H1 (cell line): ENCODE data around the gene KLHL2. TPM values are rescaled to one million over a fixed set of nuclear protein-coding genes. Genes with fewer than 3 reads are reported as not detected.

Experiments
- CTCF ChIA-PET: fragments of 300-600 bp; sonication (Branson Sonifier 250); formaldehyde crosslinking; loops from one replicate; lab custom pipeline; 2021; ENCODE audit not compliant: partially characterized antibody; lab: Charles Lee
- POLR2A ChIA-PET: fragments of 300-600 bp; sonication (Branson Sonifier 250); formaldehyde crosslinking; loops from one replicate; lab custom pipeline; 2021; ENCODE audit warnings: inconsistent platforms; ENCODE audit not compliant: partially characterized antibody; lab: Charles Lee
- DNase-seq, 2 experiments: peaks; one replicate each; pipeline versions ENCODE4 v3.0.0 to v3.0.0-alpha.2; 2010 to 2022; ENCODE audit warnings: low spot score in 2 of 2, low read depth in 1 of 2, mixed read lengths in 1 of 2
- FAIRE-seq: peaks from 2 replicates; lab custom pipeline; 2011; peaks lifted over from hg19 to GRCh38; lab: Jason Lieb, UNC
- H2AFZ ChIP-seq: 2 replicates; pipeline ENCODE4 v1.8.1; 2012; ENCODE audit warnings: low read length, inconsistent platforms
- H2AK5ac ChIP-seq: 2 replicates; pipeline ENCODE4 v1.6.1; 2013; ENCODE audit warnings: low read depth, low read length
- H2BK120ac ChIP-seq: replicated peaks from 2 replicates; pipeline ENCODE3; 2013; ENCODE audit warnings: low read depth, low read length, inconsistent platforms
- H2BK12ac ChIP-seq: 2 replicates; pipeline ENCODE4 v1.6.1; 2013; ENCODE audit warnings: low read depth, low read length
- H2BK15ac ChIP-seq: 2 replicates; pipeline ENCODE4 v1.6.1; 2013; ENCODE audit warnings: low read length
- H2BK20ac ChIP-seq: 2 replicates; pipeline ENCODE4 v1.6.1; 2013; ENCODE audit warnings: low read length
- H2BK5ac ChIP-seq: 2 replicates; pipeline ENCODE4 v1.6.1; 2013; ENCODE audit warnings: low read depth, low read length
- H3K14ac ChIP-seq: 2 replicates; pipeline ENCODE4 v1.6.1; 2013; ENCODE audit warnings: inconsistent platforms; ENCODE audit not compliant: insufficient read length
- H3K18ac ChIP-seq: 2 replicates; pipeline ENCODE4 v1.6.1; 2013; ENCODE audit warnings: low read length; ENCODE audit errors: extremely low read depth
- H3K23ac ChIP-seq: 2 replicates; pipeline ENCODE4 v1.6.1; 2013; ENCODE audit warnings: inconsistent platforms; ENCODE audit not compliant: insufficient read length
- H3K23me2 ChIP-seq: 2 replicates; pipeline ENCODE4 v1.6.1; 2013; ENCODE audit warnings: low read depth, low read length
- H3K27ac ChIP-seq: 2 replicates; pipeline ENCODE4 v1.6.1; 2011; ENCODE audit warnings: low read depth, low read length, inconsistent platforms
- H3K27me3 ChIP-seq, 4 experiments: replicated peaks in 1 of 4; 1 replicate in 1 of 4; 2 replicates in 3 of 4; pipeline versions ENCODE4 v1.6.1 to v1.8.1; 2011 to 2013; ENCODE audit warnings: low read length in 3 of 4, mild to moderate bottlenecking in 3 of 4, inconsistent platforms in 2 of 4, mixed read lengths in 2 of 4, moderate library complexity in 1 of 4; ENCODE audit not compliant: control insufficient read depth in 3 of 4, insufficient read depth in 3 of 4; ENCODE audit errors: extremely low read depth in 1 of 4
- H3K36me3 ChIP-seq, 4 experiments: 2 replicates each; pipeline versions ENCODE4 v1.6.1 to v1.8.1; 2011 to 2013; ENCODE audit warnings: mild to moderate bottlenecking in 4 of 4, low read length in 3 of 4, moderate library complexity in 2 of 4, control low read depth in 1 of 4, inconsistent platforms in 1 of 4; ENCODE audit not compliant: insufficient read depth in 4 of 4, control insufficient read depth in 2 of 4
- H3K4ac ChIP-seq: replicated peaks from 2 replicates; pipeline ENCODE3; 2013; ENCODE audit warnings: low read length, low read depth, mixed read lengths, inconsistent platforms; ENCODE audit not compliant: insufficient read length
- H3K4me1 ChIP-seq, 4 experiments: replicated peaks in 1 of 4; 1 replicate in 1 of 4; 2 replicates in 3 of 4; pipeline versions ENCODE4 v1.6.1 to v1.8.1; 2011 to 2013; ENCODE audit warnings: low read length in 3 of 4, inconsistent platforms in 2 of 4, mixed read lengths in 1 of 4; ENCODE audit not compliant: insufficient read depth in 4 of 4, control insufficient read depth in 3 of 4
- H3K4me2 ChIP-seq, 2 experiments: 2 replicates each; pipeline versions ENCODE4 v1.6.1 to v1.8.1; 2011 to 2013; ENCODE audit warnings: low read depth in 2 of 2, low read length in 2 of 2, control low read depth in 1 of 2, inconsistent platforms in 1 of 2, mild to moderate bottlenecking in 1 of 2; ENCODE audit not compliant: insufficient read depth in 1 of 2
- H3K4me3 ChIP-seq, 4 experiments: fragments of 200-600, 300-600 bp in 1 of 4; sonication (generic), shearing (Covaris generic), sonication (Bioruptor Twin) in 1 of 4; 2 replicates each; pipeline versions ENCODE4 v1.5.1 to v1.8.1; 2011 to 2016; ENCODE audit warnings: low read length in 4 of 4, low read depth in 3 of 4, control low read depth in 2 of 4, inconsistent platforms in 2 of 4, mild to moderate bottlenecking in 2 of 4, mixed read lengths in 1 of 4, moderate library complexity in 1 of 4; ENCODE audit not compliant: insufficient read depth in 2 of 4; ENCODE audit errors: extremely low read depth in 1 of 4
- H3K56ac ChIP-seq: replicated peaks from 2 replicates; pipeline ENCODE3; 2013; ENCODE audit warnings: low read depth, mild to moderate bottlenecking, mixed read lengths, low read length, inconsistent platforms; ENCODE audit not compliant: insufficient read length
- H3K79me1 ChIP-seq: 2 replicates; pipeline ENCODE4 v1.6.1; 2013; ENCODE audit warnings: low read depth, low read length, control low read depth
- H3K79me2 ChIP-seq, 2 experiments: 2 replicates each; pipeline versions ENCODE4 v1.6.1 to v1.8.1; 2012 to 2013; ENCODE audit warnings: low read length in 2 of 2, mild to moderate bottlenecking in 2 of 2, inconsistent platforms in 1 of 2; ENCODE audit not compliant: insufficient read depth in 2 of 2, control insufficient read depth in 1 of 2
- H3K9ac ChIP-seq, 4 experiments: replicated peaks in 1 of 4; 1 replicate in 1 of 4; 2 replicates in 3 of 4; pipeline versions ENCODE4 v1.6.1 to v1.8.1; 2011 to 2013; ENCODE audit warnings: low read depth in 3 of 4, low read length in 3 of 4, control low read depth in 2 of 4, mild to moderate bottlenecking in 2 of 4, moderate library complexity in 2 of 4, inconsistent platforms in 1 of 4; ENCODE audit errors: extremely low read depth in 1 of 4
- H3K9me3 ChIP-seq, 2 experiments: 2 replicates each; pipeline versions ENCODE4 v1.6.1 to v1.8.1; 2012 to 2013; ENCODE audit warnings: mild to moderate bottlenecking in 2 of 2, moderate library complexity in 2 of 2, control low read depth in 1 of 2, inconsistent platforms in 1 of 2, low read depth in 1 of 2, low read length in 1 of 2, mixed read lengths in 1 of 2; ENCODE audit not compliant: insufficient read depth in 2 of 2
- H4K20me1 ChIP-seq, 2 experiments: replicated peaks in 1 of 2; 2 replicates each; pipeline versions ENCODE3 to v1.8.1; 2011 to 2013; ENCODE audit warnings: inconsistent platforms in 2 of 2, low read length in 2 of 2, mild to moderate bottlenecking in 1 of 2; ENCODE audit not compliant: insufficient read depth in 2 of 2, control insufficient read depth in 1 of 2
- H4K5ac ChIP-seq: 2 replicates; pipeline ENCODE4 v1.6.1; 2013; ENCODE audit warnings: low read length, low read depth, mixed read lengths, inconsistent platforms; ENCODE audit not compliant: insufficient read length
- H4K8ac ChIP-seq: 2 replicates; pipeline ENCODE4 v1.8.0; 2013; ENCODE audit warnings: mild to moderate bottlenecking, moderate library complexity, low read length, inconsistent platforms; ENCODE audit not compliant: insufficient read depth; ENCODE audit errors: extremely low read depth
- H4K91ac ChIP-seq: replicated peaks from 2 replicates; pipeline ENCODE3; 2013; ENCODE audit warnings: low read length, mixed read lengths, inconsistent platforms; ENCODE audit not compliant: insufficient read length
- ATF2 ChIP-seq: IDR thresholded peaks from 2 replicates; pipeline ENCODE4 v1.6.1; 2012; ENCODE audit warnings: low read length, inconsistent platforms
- CEBPB ChIP-seq: IDR thresholded peaks from 2 replicates; pipeline ENCODE4 v1.6.1; 2012; ENCODE audit warnings: low read depth, low read length
- WGBS, 2 experiments: shearing (Covaris generic) in 1 of 2; methylation state at CpG; one replicate each; pipeline versions ENCODE4 v1.1.6 to v1.1.7; 2013 to 2015; ENCODE audit warnings: low lambda C conversion rate in 2 of 2, mixed read lengths in 2 of 2, inconsistent platforms in 1 of 2, low coverage in 1 of 2, missing lambda C conversion rate in 1 of 2; ENCODE audit not compliant: insufficient replicate concordance in 2 of 2, insufficient coverage in 1 of 2, insufficient read length in 1 of 2; ENCODE audit errors: extremely low coverage in 1 of 2, missing lambda C conversion rate in 1 of 2; 5-methylcytosine and 5-hydroxymethylcytosine counted together
- polyA plus RNA-seq, 7 experiments: library from polyadenylated mRNA; depleted of rRNA in 3 of 7; stranded (reverse) in 5 of 7; unstranded in 2 of 7; fragments of >200 nt in 5 of 7; fragments of 200-250 nt in 2 of 7; gene quantifications; 1 replicate in 5 of 7; 2 replicates in 1 of 7; 4 replicates in 1 of 7; pipeline versions ENCODE4 v1.2.1 to v1.2.3, GENCODE V29; 2011 to 2013; ENCODE audit warnings: missing spikeins in 2 of 7, mixed read lengths in 2 of 7
- total RNA-seq: library from RNA; stranded (reverse); fragmentation: NEBNext Ultra II Directional; extraction: Animal tissue kit (Norgen Biotek cat#: 25700); gene quantifications from 2 replicates; pipeline ENCODE4 v1.2.1, GENCODE V29; 2021

Gene KLHL2
- total and polyA plus RNA-seq, 2 of the 8 experiments (the other 6 are each of a cell fraction or from before 2014, with no cell fraction given), result 5.2 to 12.0 TPM

DNA sequence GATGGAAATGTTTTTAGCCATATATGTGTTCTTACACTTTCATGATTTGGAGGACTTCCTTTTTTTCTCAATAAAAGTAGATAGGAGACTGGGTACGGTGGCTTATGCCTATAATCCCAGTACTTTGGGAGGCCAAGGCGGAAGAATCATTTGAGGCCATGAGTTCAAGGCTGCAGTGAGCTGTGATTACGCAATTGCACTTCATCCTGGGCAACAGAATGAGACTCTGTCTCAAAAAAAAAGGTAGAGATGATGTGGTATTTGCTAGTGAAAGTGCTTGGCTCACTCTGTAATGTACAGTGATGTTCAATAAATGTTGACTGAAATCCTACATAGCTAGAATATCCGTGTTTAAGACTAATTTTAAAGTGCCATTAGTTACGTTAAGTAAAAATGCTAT is 27.4 kb downstream of the KLHL2 start:
- no peak overlapping the region for H3K9ac ChIP-seq
- 94% methylated on average over 5 of the region's 5 CpGs; no CpG with 5 or more reads in 1 of the 2 experiments for WGBS, 2 experiments
- no peak overlapping the region for H3K4me3 ChIP-seq
- no peak overlapping the region for H3K56ac ChIP-seq
- FAIRE-seq, result no peak
- no peak overlapping the region for H2BK5ac ChIP-seq
- H4K20me1 ChIP-seq, result no peaks in the 10 kb centered on the region
- H2AFZ ChIP-seq, result no peak overlapping the region
- H3K27me3 ChIP-seq, result no peaks in the 10 kb centered on the region
- TF ChIP-seq CEBPB, result peak; percentile 69; the same call in 1 of the 2 replicates
- TF ChIP-seq ATF2, result no peak
- peaks cover 0 to 3% (median 0%) of the 10 kb centered on the region in 4 experiments; a peak in 1 of 8 replicates for H3K36me3 ChIP-seq
- H2AK5ac ChIP-seq, result no peak overlapping the region
- H3K23me2 ChIP-seq, result no peaks in the 10 kb centered on the region
- ChIA-PET POLR2A (no interaction called here), CTCF (interaction anchor here (0.6 kb wide), 1 partner anchor 1366 kb away, joined by 3 read pairs; no protein-coding TSS in a partner anchor)
- H3K18ac ChIP-seq, result no peak overlapping the region
- H2BK120ac ChIP-seq, result no peak overlapping the region
- no peak overlapping the region for H2BK12ac ChIP-seq
- H2BK15ac ChIP-seq, result no peak overlapping the region
- H4K5ac ChIP-seq, result no peak overlapping the region
- H4K91ac ChIP-seq, result no peak overlapping the region
- H3K23ac ChIP-seq, result no peak overlapping the region
- H3K4me2 ChIP-seq, result no peak overlapping the region
- no peak overlapping the region for H3K14ac ChIP-seq
- H2BK20ac ChIP-seq, result no peak overlapping the region
- no peaks in the 10 kb centered on the region for H3K79me1 ChIP-seq
- no peaks in the 10 kb centered on the region for H3K9me3 ChIP-seq
- no peak overlapping the region for H4K8ac ChIP-seq
- H3K4me1 ChIP-seq, result no peaks in the 10 kb centered on the region; a peak in 1 of 7 replicates
- no peaks in the 10 kb centered on the region; a peak in 1 of 4 replicates for H3K79me2 ChIP-seq
- H3K4ac ChIP-seq, result no peak overlapping the region
- H3K27ac ChIP-seq, result no peak overlapping the region
- DNase-seq, result no peak
